HT-29 (cell line): ENCODE measurements around the gene MAP3K10. TPM values are rescaled to one million over a fixed set of nuclear protein-coding genes. Genes with fewer than 3 reads are reported as not detected.
"Not testable (repeated sequence)": the region's sequence is repeated elsewhere in the genome, so short reads cannot be mapped to it uniquely, and the experiment has no call there.

Source experiments
- DNase-seq: peaks from one replicate; pipeline ENCODE4 v3.0.0-alpha.2; 2015; ENCODE audit warnings: low spot score
- total RNA-seq: library from RNA; depleted of rRNA; stranded (reverse); fragments of >200 nt; shearing (Covaris generic); gene quantifications from 2 replicates; pipeline ENCODE4 v1.2.3, GENCODE V29; 2014

Gene MAP3K10
- total RNA-seq, 1 experiment from 2014 or later = 15.2 TPM

DNA sequence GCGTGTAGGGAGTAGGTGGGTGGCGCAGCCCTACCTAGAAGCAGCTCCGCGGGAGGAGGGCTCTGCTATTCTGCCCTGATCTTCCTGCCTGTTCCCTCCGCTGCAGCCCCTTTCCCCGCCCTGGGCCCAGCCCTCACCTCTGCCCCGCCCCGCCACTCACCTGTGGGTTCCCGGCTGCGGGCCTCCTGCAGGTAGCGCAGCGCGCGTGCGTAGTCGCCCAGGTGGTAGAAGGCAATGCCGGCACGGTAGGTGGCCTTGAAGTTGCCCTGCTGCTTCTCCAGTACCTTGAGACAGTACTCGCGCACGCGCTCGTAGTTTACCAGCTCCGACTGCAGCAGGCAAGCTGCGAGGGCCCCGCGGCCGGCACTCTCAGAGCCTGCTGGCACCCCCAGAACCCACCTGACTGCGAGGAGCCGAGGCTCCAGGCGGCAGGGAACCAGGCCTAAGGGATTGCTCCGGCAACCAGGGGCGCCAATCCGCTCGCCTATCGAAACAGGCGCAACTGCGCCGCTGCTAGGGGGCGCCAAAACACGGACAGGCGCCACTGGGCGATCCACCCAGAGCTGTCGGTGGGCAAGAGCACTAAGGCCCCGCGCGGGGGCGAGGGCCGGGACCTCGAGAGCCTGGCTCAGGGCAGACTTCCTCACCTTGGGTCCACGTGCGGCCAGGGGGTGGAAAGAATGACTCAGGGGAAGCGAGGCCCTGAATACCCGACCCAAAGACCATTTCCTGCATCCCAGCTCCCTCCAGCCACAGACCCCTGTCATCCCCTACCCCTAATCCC lies 26.0 kb downstream of the MAP3K10 start:
- DNase-seq = peak; percentile 77

DNA sequence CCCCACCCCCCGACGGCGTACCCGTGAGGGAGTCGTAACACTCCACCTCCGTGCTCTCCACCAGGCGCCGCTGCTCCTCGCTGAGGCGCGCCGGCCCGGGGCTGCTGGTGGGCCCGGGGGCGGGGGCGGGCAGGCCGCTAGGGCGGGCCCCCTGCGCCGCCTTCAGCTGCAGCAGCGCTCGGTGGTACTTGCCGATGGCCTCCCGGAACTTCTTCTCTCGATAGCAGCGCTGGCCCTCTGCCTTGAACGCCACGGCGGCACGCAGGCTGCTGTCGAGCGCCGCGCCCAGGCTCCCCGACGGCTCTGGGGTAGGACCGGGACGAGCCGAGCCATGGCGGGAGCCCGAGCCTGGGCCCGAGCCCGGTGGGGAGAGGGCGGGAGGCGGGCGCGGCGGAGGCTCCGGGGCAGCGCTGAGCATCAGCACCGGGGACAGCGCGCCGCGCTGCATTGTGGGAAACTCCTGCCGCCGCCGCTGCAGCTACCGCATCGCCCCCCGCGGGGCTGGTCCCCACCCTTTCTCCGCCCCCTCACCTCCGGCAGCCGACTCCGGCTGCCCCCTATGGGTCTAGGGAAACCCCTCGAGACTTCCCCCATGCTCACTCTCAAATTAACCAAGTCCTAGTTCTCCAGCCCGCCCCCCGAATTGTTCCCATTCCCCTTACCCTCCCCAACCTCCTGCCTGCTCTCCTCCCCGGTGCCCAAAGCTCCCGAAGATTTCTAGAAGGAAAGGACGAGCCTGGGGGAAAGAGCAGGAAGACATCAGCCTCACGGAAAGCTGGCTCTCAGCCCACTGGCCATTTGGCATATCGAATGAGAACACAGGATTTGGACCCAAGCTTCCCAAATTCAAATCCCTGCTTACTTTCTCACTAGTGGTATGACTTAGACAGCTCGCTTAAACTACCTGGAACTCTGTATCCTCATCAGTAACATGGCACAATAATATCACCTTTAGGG lies 27.0 kb downstream of the MAP3K10 start, which contains the start of gene TTC9B:
TTC9B (minus strand) TSS at position 451 of the 957 bp plus-strand sequence; CDS start at position 448, 3 bp downstream.
- DNase-seq = no peak

DNA sequence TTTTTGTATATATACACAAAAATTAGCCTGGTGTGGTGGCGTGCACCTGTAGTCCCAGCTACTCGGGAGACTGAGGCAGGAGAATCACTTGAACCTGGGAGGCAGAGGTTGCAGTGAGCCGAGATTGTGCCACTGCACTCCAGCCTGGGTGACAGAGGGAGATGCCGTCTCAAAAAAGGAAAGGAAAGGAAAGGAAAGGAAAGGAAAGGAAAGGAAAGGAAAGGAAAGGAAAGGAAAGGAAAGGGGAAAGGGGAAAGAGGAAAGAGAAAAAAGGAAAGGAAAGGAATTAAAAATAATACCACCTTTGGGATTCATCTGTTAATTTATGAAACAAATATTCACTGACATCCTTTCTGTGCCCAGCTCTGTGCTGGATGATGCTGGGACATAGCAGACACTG lies 27.8 kb downstream of the MAP3K10 start:
- DNase-seq = not testable (repeated sequence)

DNA sequence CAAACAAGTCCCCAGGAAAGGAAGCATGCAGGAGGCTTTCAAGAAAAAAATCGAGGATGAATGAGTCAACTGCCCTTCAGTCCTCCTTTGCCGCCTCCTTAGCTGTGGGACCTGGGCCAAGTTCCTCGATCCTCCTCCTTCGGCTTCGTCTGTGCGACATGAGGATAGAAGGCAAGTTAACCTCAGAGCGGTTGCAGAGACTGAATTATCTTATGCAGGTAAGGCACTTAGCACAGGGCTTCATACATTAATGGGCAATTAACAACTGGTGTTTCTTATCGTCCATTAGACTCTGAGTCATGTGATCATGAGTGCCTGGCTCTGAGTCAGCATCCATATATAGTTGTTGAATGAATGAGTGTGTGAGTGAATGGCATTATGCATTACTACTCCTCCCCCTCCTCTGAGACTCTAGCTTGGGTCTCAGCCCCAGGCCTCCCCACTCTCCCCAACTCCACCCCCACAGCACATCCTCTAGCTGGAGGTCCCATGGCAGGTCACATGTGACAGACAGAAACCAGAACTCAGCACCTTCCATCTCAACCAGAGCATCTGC lies 28.6 kb downstream of the MAP3K10 start:
- DNase-seq = peak; percentile 86

DNA sequence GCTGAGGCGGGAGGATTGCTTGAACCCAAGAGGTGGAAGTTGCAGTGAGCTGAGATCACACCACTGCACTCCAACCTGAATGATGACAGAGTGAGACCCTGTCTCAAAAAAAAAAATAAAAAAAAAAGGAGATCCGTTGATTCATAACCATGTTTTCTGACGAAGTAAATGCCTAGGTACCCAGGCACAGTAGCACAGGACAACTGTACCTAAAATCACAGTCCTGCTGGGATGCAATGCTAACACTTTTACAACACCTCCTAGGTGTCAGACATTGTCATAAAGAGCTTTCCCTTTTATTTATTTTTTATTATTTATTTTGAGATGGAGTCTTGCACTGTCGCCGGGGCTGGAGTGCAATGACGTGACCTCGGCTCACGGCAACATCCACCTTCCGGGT lies 29.4 kb downstream of the MAP3K10 start:
- DNase-seq = no peak

DNA sequence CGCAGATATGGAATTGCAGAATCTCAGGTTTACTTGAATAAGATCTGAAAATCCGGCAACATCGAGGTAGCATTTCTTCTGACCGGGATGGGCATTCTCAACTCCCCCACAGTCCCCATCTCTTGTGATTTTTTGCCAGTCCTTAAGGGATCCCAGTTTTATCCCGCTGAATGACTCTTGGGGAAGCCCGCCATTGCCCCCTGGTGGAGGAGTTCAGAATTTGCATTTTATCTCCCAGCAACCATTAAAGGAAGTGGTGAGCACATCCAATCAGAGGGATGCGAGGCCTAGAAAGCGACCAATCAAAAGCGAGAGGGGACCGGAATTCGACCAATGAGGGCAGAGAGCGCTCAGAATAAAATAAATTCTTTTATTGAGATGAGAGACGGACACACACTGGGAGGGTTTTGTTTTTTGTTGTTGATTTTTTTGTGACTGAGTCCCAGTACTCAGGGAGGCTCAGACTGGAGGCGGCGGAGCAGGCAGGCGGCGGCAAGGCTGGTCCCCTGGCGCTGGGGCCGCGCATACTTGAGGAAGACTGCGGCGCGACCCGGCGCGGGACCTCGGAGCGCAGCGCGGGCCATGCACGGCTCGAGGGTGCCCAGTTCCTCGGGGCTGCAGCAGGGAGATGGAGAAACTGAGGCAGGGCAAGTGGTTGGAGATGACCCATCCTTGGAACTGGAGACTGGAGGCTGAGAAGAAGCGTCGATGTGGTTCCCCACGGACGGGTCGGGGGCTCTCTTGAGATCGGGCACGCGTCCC lies 30.8 kb downstream of the MAP3K10 start:
- DNase-seq = peak; percentile 99

DNA sequence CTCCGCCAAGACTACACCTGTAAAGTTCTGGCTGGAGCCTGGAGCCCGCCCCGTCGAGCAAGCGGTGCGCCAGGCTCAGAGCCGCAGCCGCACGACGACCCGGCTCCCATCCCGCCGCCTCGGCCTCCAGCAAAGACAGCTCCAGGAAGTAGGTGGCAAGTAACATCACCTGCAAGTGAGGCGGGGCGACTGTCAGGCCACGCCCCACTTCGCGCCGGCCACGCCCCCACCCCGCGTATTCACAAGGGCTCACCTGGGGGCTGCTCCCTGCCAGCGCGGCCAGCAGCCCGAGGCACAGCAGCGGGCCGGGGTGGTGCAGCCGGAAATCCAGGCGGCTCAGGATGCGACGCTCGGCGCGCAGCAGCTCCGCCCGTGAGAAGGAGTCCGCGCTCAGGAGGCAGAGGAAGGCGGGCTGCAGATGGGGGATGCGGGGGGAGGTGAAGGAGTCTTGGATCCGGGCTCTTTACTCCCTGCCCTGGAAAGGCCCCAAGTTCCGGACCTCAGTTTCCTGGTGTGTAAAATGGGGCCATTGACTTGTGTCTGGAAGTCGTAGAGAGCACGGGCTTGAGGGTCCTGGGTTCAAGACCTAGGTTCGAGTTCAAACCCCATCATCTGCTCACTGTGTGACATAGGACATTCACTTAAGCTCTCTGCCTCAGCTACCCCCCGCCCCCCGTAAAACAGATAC lies 32.1 kb downstream of the MAP3K10 start:
- DNase-seq = peak; percentile 86

DNA sequence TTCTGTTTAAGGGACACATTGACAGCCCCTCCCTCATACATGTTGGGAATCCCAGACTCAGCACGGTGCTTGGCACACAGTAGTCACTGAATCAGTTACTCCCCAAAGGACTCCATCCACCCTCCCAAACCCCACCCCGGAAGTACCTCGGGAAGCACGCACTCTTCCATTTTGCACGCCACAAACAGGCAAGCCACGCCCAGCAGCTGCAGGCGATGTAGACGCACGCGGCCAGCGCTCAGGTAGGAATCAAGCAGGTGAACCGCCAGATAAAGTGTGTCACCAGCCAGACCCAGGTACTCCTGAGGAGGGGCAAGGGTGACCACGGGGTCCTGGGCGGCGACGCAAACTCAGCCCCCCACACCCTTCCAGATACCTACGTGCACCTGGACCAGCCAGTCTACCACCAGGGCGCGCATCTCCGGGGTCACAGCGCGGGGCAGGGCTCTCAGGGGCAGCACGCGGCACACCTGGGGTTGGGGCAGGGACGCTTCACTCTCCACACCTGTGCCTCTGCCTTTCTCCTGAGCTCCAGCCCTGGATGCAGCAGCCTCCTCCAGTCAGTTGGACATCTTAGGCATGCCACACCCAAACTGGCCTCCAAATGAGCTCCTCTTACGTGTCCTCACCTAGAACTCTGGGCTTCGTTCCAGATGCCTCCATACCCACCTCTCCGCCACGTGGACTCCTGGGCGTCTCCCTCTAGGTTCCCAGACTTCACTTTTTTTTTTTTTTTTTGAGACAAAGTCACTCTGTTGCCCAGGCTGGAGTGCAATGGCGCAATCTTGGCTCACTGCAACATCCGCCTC lies 33.3 kb downstream of the MAP3K10 start:
- peak; percentile 43 for DNase-seq

DNA sequence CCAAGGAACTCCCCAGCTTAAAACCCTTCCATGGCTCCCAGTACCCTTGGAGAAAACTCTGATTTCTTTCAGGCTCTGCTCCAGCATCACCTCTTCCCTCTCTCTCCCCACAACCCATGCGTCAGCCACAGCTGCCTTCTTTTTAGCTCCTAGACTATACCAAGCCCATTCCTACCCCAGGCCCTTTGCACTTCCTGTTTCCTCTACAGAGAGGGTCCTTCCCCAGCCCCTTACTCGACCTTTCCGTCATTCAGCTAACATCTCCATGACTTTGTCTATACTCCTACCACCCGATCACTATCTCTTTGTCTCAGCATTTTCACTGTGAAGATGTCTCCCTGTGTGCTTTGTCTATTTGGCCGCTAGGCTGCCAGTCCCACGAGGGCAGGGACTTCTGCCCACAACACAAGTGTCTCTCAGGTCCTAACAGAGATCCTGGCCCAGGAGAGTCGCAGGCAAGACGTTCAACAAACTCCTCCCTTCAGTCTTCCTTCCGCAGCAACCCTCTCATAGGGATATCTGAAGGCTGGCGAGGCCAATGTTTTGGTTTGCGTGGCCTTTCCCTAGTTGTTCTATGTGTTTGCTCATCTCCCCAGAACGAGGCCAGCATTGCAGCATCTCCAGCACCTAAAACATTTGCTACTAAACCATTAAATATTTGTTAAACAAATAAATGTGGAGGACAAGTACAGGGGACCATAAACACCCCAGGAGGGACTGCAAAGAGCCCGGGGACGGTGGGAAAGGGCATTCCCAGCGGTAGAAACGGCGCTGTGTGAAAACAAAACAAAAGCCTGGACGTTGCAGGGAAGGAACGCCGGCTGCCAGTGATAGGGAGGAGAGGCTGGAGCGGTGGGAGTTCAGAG lies 34.4 kb downstream of the MAP3K10 start:
- no peak for DNase-seq

DNA sequence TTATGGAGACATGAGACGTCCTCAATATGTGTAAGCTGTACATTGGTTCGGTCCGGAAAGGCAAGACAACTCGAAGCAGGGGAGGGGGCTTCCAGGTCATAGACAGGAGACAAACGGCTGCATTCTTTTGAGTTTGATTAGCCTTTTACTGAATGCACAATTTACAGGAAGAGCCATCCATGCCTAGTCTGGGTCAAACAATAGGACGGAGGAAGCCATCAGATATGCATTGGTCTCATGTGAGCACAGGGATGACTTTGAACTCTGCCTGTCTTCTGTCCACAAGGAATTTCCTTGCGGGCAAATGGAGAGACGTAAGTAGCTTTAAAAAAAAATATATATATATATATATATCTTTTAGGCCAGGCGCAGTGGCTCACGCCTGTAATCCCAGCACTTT lies 37.1 kb downstream of the MAP3K10 start:
- no peak for DNase-seq

DNA sequence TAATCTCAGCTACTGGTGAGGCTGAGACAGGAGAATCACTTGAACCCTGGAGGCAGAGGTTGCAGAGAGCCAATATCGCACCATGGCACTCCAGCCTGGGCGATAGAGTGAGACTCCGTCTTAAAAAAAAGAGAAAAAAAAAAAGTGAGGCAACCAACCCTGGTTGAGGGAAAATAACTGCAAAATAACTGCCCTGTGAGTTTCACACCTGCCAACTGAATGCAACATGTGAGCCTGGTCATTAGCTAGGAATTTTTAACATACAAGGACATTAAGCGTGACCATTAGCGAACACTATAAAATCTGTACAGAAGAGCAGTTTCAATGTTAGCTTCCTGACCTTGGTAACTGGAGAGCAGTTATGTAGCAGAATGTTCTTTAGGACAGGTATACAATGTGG lies 37.6 kb downstream of the MAP3K10 start:
- DNase-seq = no peak

DNA sequence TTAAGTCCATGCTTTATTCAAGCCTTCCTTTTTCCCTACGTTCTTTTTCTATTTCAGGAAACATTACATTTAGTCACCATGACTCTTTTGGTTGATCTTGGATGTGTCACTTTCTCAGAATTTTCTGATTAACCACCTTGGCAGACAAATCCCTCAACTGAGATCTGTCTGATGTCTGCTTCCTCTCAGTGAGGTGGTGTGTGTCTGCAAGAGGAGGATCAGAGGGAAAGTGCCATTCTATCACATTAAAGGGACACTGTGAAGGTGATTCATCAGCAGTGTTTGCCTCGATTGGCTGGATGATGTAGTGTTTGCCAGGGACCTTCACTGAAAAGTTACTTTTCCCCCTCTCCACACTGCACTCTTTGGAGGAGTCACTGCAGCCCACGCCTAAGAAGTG lies 38.3 kb downstream of the MAP3K10 start:
- no peak for DNase-seq

DNA sequence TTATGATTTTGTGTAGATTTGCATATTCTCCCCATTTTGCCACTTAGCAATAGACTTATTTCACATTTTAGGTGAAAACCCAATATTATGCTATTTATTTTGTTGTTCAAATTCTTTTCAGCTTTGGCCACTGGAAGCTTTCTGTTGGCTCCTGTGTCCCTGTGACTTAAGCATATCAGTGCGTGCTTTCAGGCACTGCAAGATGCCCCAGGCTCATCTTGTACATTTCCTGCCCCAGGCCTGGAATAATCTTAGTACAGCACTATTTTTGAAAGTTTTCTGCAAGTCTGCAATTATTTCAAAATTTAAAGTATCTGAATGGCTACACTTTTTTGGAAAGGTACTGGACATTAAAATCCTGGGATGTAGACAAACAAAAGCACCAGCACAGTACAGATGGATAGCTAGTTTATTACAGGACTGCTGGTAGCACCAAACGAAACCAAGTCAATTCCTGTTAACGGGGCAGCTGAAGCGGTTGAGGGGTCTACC lies 38.7 kb downstream of the MAP3K10 start:
- DNase-seq = no peak

DNA sequence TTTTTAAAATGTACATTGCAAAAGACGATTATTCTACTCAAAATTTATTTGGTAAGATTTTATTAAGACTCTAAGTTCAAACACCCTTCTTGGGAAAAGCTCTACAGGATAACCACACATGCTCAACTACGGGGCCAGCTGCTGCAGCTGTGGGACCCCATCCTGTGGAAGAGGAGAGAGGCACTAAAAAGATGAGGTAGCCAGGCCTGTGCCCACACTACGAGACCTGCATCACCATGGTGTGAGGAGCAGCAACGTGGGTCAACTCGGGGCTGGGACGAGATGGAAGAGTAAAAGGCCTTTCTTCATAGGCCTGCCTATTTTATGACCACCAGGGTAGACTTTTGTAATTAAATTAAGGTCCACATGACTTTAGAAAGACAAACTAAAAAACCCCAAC lies 39.8 kb downstream of the MAP3K10 start:
- DNase-seq = no peak

DNA sequence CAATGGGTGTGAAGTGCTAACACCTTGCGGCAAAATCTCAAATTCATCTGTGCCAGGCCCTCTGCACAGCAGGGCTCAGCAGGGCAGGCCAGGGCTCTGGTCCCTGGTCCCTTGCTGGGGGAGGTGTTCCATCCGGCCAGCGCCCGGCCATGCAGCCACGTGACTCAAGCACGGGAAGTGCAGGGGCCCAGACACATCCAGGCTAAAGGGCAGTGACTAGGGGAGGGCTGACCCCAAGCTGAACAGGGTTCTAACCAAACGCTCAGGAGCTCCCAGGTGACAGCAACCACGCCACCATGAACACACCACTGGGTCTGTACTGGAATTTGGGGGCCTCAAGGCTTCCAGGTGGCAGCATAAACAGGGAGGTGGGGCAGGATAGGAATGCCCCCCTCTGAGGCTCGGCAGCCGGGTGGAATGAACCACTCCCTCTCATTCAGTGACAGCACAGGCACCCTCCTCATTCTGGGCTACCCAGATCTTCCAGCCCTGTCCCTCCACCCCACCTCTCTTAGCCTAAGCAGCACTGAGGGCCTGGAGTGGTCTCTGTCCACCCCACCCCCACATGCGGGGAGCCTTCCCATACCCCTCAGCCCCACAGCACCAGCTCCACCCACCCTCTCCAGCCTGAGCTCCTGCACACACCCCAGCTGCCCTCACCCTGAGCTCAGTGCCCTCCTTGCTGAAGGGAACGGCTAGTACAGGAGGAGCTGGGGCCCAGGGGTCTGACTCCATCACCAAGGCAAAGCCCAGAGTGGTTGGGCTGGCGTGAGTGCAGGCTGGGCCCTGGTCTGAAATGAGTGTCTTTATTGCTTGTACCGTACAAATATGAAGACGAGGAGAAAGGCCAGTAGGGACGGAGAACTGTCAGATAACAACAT lies 40.6 kb downstream of the MAP3K10 start:
- no peak for DNase-seq

DNA sequence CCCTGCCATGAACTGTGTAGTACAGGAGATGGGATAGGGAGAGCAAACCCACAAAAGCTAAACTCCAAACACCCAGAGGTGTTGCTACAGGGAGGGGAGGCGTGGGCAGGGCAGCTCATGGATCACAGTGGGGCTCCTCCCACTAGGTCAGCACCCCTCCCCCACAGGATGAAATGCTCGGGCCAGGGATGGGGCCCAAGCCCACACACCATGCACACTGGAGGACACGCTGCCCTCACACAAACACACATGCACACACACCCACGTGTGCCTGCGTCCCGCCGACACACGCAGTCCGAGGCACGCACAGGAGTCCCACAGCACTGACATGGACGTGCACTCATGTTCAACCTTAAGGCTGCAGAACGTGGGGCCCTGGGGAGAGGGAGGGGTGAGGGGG lies 41.3 kb downstream of the MAP3K10 start:
- DNase-seq = no peak

DNA sequence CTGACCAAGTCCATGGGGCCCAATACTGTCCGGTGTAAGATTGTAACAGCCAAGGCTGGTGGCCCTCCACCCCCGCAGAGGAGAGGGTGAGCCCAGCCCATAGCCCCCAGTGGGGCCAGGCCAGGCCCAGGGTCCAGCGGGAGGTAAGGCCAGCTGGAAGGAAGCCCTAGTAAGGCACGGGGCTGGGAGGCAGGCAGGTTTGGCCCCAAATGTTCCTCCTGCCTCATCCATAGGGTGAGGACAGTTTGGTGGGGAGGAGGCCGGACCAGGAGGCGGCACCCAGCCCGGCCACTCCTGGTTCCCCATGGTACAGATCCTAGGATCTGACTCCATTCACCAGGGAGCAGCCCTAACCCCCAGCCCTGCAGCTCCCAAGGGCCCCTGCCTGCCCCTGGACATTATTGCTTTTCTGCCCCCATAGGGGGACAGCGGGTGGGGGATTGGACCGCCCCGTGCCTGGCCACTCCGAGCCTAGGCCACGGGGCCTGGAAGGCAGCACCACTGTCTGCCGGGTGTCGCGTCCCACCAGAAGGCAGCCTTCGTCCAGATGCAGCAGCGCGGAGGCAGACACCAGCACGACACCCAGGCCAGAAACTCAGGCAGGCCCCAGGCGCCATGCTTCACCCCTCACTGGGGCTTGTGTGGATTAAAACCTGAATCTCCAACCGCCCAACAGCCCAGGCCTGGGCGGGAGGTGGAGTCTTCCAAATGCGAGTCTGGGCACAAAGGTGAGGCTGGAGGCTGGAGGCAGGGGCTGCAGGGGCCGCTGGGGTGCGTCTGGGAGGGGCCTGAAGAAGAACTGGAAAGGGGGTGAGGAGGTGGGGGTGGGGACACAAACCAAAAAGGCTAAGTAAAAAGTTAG lies 42.0 kb downstream of the MAP3K10 start:
- no peak for DNase-seq
